HG02840 (cell line): ENCODE measurements around the gene AGPS.
"Not testable (repeated sequence)": the region's sequence is repeated elsewhere in the genome, so short reads cannot be mapped to it uniquely, and the experiment has no call there.

ENCODE experiments used
- ATAC-seq: cut with Tn5 transposase; IDR thresholded peaks from one replicate; pipeline ENCODE4 v1.9.1; 2021; ENCODE audit warnings: mild to moderate bottlenecking, moderate library complexity, moderate number of reproducible peaks; ENCODE audit not compliant: unreplicated experiment, low FRiP score

AGPS gene

DNA sequence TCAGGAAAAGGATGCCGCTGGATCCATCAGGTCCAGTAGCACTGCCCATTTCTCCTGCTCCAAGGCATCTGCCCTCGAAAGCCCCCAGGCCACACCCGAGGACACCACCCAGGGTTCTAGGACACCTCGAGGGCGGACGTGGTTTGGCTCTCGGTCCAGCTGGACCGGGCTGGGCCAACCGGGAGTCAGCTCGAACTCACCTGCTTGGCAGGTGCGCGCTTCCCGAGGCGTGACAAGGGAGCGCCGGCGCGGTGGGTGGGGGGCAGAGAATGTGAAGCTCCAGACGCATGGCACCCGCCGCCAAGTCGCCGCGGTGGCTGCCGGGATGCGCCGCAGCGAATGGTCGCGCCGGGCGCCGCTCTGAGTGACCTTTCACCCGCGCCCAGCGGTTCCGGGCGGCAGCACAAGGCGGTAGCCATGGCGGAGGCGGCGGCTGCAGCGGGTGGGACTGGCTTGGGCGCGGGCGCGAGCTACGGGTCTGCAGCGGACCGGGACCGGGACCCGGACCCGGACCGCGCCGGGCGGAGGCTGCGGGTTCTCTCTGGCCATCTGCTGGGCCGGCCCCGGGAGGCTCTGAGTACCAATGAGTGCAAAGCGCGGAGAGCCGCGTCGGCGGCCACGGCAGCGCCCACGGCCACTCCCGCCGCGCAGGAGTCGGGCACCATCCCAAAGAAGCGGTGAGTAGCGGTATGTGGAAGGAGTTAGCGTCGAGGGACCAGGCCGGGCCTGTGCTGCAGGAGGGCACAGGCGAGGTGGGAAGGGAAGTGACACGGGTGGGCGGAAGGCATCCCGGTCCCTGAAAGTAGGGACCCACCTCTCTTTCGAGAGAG lies at the start of gene AGPS:
AGPS (plus strand) TSS at position 401 of the 830 bp plus-strand sequence; CDS start at position 418, 17 bp downstream.
- peak; percentile 78 for ATAC-seq

- no peak for ATAC-seq
These were observed 48.8 kb upstream of the AGPS start for GRCh38 chr2:177343773-177344172.

DNA sequence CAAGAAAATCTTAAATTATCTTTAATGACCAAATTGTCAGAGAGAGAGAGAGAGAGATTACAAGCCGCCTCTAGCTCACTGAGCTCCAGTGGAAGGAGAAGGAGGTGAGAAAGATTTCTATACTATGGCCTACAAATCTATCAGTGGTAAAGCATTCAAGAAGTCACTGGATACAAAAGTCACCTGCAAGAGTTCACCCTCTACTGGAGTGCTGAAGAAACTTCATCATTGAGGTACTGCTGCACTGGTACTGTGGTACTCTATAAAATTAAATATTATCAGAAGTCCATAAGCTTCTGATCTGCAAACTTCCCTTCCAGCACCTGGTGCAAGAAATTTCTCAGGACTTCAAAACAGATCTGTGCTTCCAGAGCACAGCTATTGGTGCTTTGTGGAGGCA lies 48.3 kb upstream of the AGPS start:
- no peak for ATAC-seq

- ATAC-seq, result no peak
These were observed 46.4 kb upstream of the AGPS start for GRCh38 chr2:177346192-177346591.

GRCh38 chr2:177347570-177347969 lies 45.0 kb upstream of the AGPS start:
- no peak for ATAC-seq

GRCh38 chr2:177348118-177348654 lies 44.4 kb upstream of the AGPS start:
- ATAC-seq, result no peak

GRCh38 chr2:177348733-177349693 lies 43.6 kb upstream of the AGPS start:
- no peak for ATAC-seq

DNA sequence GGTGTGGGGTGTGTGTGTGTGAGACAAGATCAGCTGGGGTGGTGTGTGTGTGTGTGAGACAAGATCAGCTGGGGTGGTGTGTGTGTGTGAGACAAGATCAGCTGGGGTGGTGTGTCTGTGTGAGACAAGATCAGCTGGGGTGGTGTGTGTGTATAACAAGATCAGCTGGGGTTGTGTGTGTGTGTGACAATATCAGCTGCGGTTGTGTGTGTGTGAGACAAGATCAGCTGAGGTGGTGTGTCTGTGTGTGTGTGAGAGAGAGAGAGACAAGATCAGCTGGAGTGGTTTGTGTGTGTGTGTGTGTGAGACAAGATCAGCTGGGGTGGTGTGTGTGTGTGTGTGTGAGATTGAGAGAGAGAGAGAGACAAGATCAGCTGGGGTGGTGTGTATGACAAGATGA lies 41.9 kb upstream of the AGPS start:
- ATAC-seq, result not testable (repeated sequence)

GRCh38 chr2:177351121-177351520 lies 41.5 kb upstream of the AGPS start:
- ATAC-seq, result not testable (repeated sequence)

DNA sequence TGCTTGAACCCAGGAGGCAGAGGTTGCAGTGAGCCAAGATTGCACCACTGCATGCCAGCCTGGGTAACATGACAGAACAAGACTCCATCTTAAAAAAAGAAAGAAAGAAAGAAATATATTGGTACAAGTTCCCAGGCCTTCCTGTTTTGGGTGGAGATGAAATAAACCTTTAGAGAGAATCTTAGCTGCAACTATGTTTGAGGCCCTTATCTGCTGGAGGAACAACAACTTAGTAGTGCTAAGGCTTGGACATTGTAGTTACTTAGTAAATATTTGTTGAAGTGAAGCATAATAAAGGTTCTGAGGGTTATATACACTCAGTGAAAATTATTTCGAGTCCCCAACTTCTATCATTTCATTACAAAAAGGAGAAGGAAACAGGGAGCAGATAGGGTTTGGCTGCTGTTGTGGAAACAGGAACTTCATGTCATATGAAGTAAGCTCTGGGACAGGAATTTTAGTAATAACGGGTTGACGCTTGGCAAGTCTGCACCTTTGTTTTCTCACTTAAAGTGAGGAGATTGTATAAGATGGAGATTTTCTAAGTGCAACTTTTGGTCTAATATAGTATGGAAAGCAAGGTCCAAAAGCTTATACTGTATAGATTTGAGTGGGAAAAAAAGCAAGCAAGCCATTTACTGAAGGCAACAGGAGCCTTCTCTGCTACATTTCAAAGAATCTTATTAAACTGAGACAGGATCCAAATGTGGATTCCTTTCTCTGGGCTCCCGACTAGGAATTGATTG lies 40.0 kb upstream of the AGPS start:
- no peak for ATAC-seq

DNA sequence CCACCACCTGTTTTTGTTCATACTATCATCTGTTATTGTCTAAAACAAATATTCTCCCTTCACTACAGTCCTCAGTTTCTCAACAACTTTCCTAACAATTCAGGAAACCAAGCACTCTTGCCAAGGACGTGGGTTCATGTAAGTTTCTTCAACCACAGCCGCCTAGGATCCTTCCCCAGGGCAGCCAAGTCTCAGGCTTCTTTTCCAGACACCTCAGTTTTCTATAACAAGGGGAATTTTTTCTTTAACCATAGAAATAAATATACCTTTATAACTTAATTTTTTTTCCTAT lies 39.4 kb upstream of the AGPS start:
- no peak for ATAC-seq

- not testable (repeated sequence) for ATAC-seq
These were observed 38.0 kb upstream of the AGPS start for GRCh38 chr2:177354541-177354940.

DNA sequence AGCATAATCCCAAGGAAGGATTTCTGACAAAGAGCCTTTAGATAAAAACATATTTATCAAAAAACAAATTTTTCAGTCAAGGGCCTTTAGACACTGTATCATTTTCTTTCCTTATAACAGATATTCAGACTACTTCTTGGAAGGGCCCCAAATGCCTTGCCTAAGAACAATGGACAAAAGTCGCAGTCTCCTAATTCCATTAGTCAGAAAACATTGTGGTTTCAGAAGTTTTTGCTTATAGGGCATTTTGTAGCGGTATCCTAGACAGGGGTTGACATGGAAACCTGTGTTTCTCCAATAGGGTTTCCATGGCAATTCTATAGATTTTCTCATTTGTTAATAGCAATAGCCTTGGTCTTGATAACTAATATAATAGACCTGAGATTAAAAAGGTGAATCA lies 36.7 kb upstream of the AGPS start:
- no peak for ATAC-seq

DNA sequence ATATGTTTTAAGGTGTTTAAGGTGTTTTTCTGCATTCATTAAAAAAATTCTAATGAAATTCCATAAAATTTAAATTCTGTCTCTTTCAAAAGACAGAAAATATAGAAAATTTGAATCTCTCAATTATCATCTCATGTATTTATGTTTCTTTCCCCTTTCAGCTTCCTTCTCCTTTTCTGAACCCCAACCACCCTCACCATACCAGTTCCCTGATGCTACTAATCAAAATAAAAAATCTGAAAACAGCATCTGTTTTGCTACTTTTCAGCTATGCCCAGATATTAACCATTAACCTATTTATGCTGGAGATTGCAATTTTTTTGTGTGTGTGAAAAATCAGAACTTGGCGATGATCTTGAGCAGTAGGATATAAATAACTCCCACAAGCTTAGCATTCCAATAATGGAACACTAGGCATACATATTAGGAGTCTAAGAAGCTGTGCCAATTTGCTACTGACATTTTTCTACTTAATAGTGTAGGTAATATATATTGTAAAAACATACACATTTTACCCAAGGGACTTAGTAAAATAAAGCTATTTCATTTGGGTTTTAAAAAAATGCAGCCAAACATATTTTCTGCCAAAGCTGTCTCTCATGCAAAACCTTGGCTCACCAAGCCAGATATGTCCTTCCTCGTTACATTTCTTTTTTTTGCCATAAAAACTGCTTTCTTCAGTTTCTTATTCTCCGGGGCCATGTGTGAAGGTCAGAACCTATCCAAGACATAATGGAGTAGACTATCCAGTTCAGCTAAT lies 32.6 kb upstream of the AGPS start:
- ATAC-seq, result no peak

DNA sequence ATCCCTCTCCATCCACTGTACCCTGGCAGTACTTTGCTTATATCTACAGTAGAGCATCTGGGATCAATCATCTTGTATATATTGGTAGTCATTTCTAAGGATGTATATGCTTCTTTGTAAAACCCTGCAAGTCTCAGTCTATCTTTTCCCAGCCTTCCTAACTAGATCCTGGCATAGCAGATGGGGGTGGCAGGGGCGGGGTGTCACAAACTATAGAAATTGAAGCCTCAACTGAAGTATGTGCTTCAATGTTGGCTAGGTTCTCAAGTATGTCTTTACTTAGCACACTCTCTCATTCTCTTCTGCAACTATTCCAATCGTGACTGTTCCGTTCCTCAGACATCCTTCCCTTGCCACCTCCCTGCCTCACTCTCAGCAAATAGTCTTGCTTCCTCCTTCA lies 30.1 kb upstream of the AGPS start:
- no peak for ATAC-seq

GRCh38 chr2:177363332-177363731 lies 29.2 kb upstream of the AGPS start:
- no peak for ATAC-seq

GRCh38 chr2:177365764-177366163 lies 26.8 kb upstream of the AGPS start:
- not testable (repeated sequence) for ATAC-seq

GRCh38 chr2:177368023-177368422 lies 24.6 kb upstream of the AGPS start:
- ATAC-seq, result not testable (repeated sequence)

- ATAC-seq, result no peak
These were observed 13.2 kb upstream of the AGPS start for GRCh38 chr2:177379354-177379753.

DNA sequence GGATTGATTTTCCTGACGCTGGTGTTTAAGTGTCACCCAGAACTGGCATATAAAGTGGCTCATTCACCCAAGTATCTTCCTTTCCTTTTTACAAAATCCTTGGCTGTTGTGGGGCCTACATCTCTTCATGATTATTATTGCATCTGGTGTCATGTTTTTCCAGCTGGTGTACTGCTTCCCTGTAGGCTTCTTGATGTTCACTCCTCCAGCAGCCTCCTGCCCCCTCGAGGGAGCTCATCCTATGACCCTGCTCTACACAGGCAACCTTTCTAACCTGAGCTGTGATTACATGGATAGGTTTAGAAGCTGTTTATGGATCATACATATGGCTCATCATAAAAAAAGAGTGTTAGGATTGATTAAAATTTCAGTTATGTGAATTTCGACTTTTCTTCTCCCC lies 12.4 kb upstream of the AGPS start:
- ATAC-seq, result no peak
